SH-SY5Y (cell line): ENCODE data around the gene CMSS1.

Experiments used
- GATA2 ChIP-seq: IDR thresholded peaks from 2 replicates; pipeline ENCODE4 v1.6.1; 2011; ENCODE audit warnings: mild to moderate bottlenecking, low read depth, low read length
- GATA3 ChIP-seq: IDR thresholded peaks from 2 replicates; pipeline ENCODE4 v1.6.1; 2011; ENCODE audit warnings: low read depth, mild to moderate bottlenecking, low read length, moderate library complexity

GRCh38 chr3:100171211-100171914 is 353.7 kb downstream of the CMSS1 start:
- TF ChIP-seq GATA2: no peak
- TF ChIP-seq GATA3: no peak
